Heart left ventricle (tissue), 16 donors: ENCODE data around the gene NOX5. TPM values are rescaled to one million over a fixed set of nuclear protein-coding genes. Genes with fewer than 3 reads are reported as not detected.
"Not testable (repeated sequence)": the region's sequence is repeated elsewhere in the genome, so short reads cannot be mapped to it uniquely, and the experiment has no call there.

ENCODE experiments used
- ATAC-seq, 4 donors: fragments of 200-7000 bp; cut with Tn5 transposase; one replicate each; pipeline ENCODE4 v1.9.1; 2020 to 2022; ENCODE audit warnings: moderate library complexity in 4 of 4, mild to moderate bottlenecking in 3 of 4, moderate number of reproducible peaks in 1 of 4
- DNase-seq, 5 donors: peaks; one replicate each; pipeline ENCODE4 v3.0.0-alpha.2; 2020
- H3K27ac ChIP-seq, 12 donors: fragments of 200-600 bp; sonication (generic) in 4 of 12; one replicate each; pipeline versions ENCODE4 v1.5.0 to v1.8.0; 2016 to 2022; ENCODE audit warnings: mild to moderate bottlenecking in 2 of 12
- H3K27me3 ChIP-seq, 9 donors: fragments of 200-600 bp; sonication (generic) in 2 of 9; one replicate each; pipeline versions ENCODE4 v1.5.1 to v1.8.0; 2016 to 2022; ENCODE audit warnings: mild to moderate bottlenecking in 3 of 9
- H3K36me3 ChIP-seq, 9 donors: fragments of 200-600 bp; sonication (generic) in 2 of 9; one replicate each; pipeline versions ENCODE4 v1.5.0 to v1.8.0; 2018 to 2022; ENCODE audit warnings: mild to moderate bottlenecking in 2 of 9
- H3K4me1 ChIP-seq, 12 donors: fragments of 200-600 bp; sonication (generic) in 4 of 12; one replicate each; pipeline versions ENCODE4 v1.5.0 to v1.8.0; 2016 to 2022; ENCODE audit warnings: mild to moderate bottlenecking in 3 of 12
- H3K4me3 ChIP-seq, 12 donors: fragments of 200-600 bp; sonication (generic) in 4 of 12; one replicate each; pipeline versions ENCODE4 v1.5.0 to v1.8.0; 2017 to 2022; ENCODE audit warnings: mild to moderate bottlenecking in 9 of 12, moderate library complexity in 4 of 12
- H3K9me3 ChIP-seq, 12 donors: fragments of 200-600 bp; sonication (generic) in 4 of 12; one replicate each; pipeline versions ENCODE4 v1.5.0 to v1.8.0; 2016 to 2022; ENCODE audit warnings: mild to moderate bottlenecking in 1 of 12
- POLR2A ChIP-seq, 2 donors: fragments of 450-650 bp; IDR thresholded peaks; one replicate each; pipeline ENCODE4 v1.6.1; 2017; ENCODE audit warnings: antibody characterized with exemption in 2 of 2, mild to moderate bottlenecking in 2 of 2, moderate library complexity in 2 of 2
- WGBS, 4 donors: extraction: QIAGEN DNeasy Blood & Tissue Kit in 2 of 4; methylation state at CpG; one replicate each; pipeline versions ENCODE4 v1.1.5 to v1.1.7; 2013 to 2018; 5-methylcytosine and 5-hydroxymethylcytosine counted together
- intact Hi-C, 10 donors: fragments of 100-400 bp; cut with DNase I; formaldehyde crosslinking; loops; one replicate each; pipeline versions ENCODE4 v1.11.1 to v1.14.2; 2022
- polyA plus RNA-seq, 2 donors: library from polyadenylated mRNA; stranded (reverse); fragments of 200-250 nt; gene quantifications; one replicate each; pipeline ENCODE4 v1.2.3, GENCODE V29; 2013
- total RNA-seq, 9 donors: library from RNA; depleted of rRNA in 2 of 9; stranded (reverse); fragments of >200 nt in 2 of 9; fragmentation: NEBNext Ultra II Directional in 3 of 9; extraction: Animal tissue kit (Norgen Biotek cat#: 25700) in 3 of 9; gene quantifications; one replicate each; pipeline versions ENCODE4 v1.1.0 to v1.2.4, GENCODE V29; 2016 to 2023
- TF ChIP-seq, protein P1 (sequence below), 12 donors: fragments of 200-600 bp; sonication (generic) in 4 of 12; IDR thresholded peaks; one replicate each; pipeline versions ENCODE4 v1.5.0 to v1.8.0; 2018 to 2022; ENCODE audit warnings: antibody characterized with exemption in 12 of 12, mild to moderate bottlenecking in 5 of 12
- donor health status: ischemic (EF 13 %, LVEDD 7.1; RV severe dilation, severe dysfunction).
- donor health status: healthy with polysubstance abuse.
- donor health status: DM: no; HTN: yes; CAD: no.
- donor health status: DM: no; HTN: no; CAD: no.
- donor health status: ischemic (EF 25% LVEDD 6.9; RV normal size, moderate dysfunction).
- donor health status: ischemic (EF 25% LVEDD 5.7; RV mildly dilated, moderate dysfunction).
- donor health status: healthy.
- donor health status: DM: yes; HTN: yes; CAD: no.
- donor health status: ischemic (EF 35%, LVEDD 5.7; RV mildly dilated, moderate dysfunction).
- donor health status: nonischemic (EF 11% LVEDD 7.7; RV severe dilation, severe dysfunction).
- donor health status: DM: yes; HTN: yes; CAD: no.
- donor health status: PGD.
- donor health status: ischemic (EF 29% LVEDD 5.4; RV normal size, mild dysfunction).
- donor health status: nonischemic (EF 23%, LVEDD 6.1; RV moderate dilation, normal function).

The NOX5 gene
- total and polyA plus RNA-seq, 11 donors: 0.02 to 0.29 (median 0.04) TPM; not detected in 6

DNA sequence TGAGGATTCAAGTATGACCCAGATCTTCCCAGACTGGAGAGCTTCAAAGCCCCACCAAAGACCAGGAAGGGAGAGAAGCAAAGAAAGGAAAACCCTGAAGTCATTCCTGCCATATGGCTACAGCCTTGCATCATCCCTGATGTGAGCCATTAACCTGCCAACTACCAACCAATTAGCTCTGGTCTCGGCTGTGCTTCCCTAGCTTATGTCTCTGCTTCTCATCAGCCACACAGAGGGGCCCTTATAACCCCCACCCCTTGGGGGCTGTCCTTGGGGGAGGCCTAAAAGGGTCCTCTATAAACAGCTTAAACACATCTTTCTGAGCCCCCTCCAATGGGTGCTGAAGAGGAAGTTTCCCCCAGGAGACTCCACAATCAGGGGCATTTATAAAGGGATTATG is 52.8 kb downstream of the NOX5 start:
- intact Hi-C loops: loop anchor here in 1 of 10 donors (10.0 kb wide), 1 partner anchor 88 kb away; no protein-coding TSS in a partner anchor
- 92 to 100% (median 99%) methylated on average over 1 of the region's 1 CpG for WGBS, 4 donors
- no peak for ATAC-seq

GRCh38 chr15:69068157-69068556 is 53.7 kb downstream of the NOX5 start:
- TF ChIP-seq, protein P1, sequence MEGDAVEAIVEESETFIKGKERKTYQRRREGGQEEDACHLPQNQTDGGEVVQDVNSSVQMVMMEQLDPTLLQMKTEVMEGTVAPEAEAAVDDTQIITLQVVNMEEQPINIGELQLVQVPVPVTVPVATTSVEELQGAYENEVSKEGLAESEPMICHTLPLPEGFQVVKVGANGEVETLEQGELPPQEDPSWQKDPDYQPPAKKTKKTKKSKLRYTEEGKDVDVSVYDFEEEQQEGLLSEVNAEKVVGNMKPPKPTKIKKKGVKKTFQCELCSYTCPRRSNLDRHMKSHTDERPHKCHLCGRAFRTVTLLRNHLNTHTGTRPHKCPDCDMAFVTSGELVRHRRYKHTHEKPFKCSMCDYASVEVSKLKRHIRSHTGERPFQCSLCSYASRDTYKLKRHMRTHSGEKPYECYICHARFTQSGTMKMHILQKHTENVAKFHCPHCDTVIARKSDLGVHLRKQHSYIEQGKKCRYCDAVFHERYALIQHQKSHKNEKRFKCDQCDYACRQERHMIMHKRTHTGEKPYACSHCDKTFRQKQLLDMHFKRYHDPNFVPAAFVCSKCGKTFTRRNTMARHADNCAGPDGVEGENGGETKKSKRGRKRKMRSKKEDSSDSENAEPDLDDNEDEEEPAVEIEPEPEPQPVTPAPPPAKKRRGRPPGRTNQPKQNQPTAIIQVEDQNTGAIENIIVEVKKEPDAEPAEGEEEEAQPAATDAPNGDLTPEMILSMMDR (IDR thresholded peaks at IDR 0.05): no peak
- TF ChIP-seq POLR2A (IDR thresholded peaks at IDR 0.05): no peak
- no peak overlapping the region for H3K4me3 ChIP-seq
- no peaks in the 10 kb centered on the region for H3K36me3 ChIP-seq
- WGBS, 4 donors: 92 to 95% (median 94%) methylated on average over 3 of the region's 3 CpGs
- ATAC-seq (no peak), DNase-seq (no peak)
- H3K4me1 ChIP-seq: no peaks in the 10 kb centered on the region
- peaks cover 0 to 13% (median 0%) of the 10 kb centered on the region in 12 donors for H3K9me3 ChIP-seq
- H3K27ac ChIP-seq: no peak overlapping the region
- H3K27me3 ChIP-seq: no peaks in the 10 kb centered on the region
- intact Hi-C loops: loop anchor here in 1 of 10 donors (10.0 kb wide), 1 partner anchor 87 kb away; no protein-coding TSS in a partner anchor

More for the DNA sequence above, 52.8 kb downstream of the NOX5 start:
- H3K4me1 ChIP-seq: no peaks in the 10 kb centered on the region
- no peaks in the 10 kb centered on the region for H3K36me3 ChIP-seq
- H3K27me3 ChIP-seq: no peaks in the 10 kb centered on the region
- TF ChIP-seq POLR2A (IDR thresholded peaks at IDR 0.05): no peak
- TF ChIP-seq, protein P1 (IDR thresholded peaks at IDR 0.05): no peak
- no peak overlapping the region for H3K4me3 ChIP-seq
- H3K9me3 ChIP-seq: peaks cover 0 to 13% (median 0%) of the 10 kb centered on the region in 12 donors
- no peak for DNase-seq
- H3K27ac ChIP-seq: no peak overlapping the region

DNA sequence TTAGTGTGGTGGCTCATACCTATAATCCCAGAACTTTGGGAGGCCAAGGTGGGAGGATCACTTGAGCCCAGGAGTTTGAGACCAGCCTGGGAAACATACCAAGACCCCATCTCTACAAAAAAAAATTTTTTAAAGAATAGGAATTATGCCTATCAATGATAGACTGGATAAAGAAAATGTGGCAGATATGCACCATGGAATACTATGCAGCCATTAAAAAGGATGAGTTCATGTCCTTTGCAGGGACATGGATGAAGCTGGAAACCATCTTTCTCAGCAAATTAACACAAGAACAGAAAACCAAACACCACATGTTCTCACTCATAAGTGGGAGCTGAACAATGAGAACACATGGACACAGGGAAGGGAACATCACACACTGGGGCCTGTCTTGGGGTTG is 54.8 kb downstream of the NOX5 start:
- not testable (repeated sequence) for DNase-seq, H3K27me3 ChIP-seq, H3K36me3 ChIP-seq, H3K4me3 ChIP-seq, ATAC-seq, H3K4me1 ChIP-seq, H3K27ac ChIP-seq
- intact Hi-C loops: loop anchor here in 1 of 10 donors (10.0 kb wide), 1 partner anchor 86 kb away; no protein-coding TSS in a partner anchor
- H3K9me3 ChIP-seq: peaks cover 0 to 13% (median 0%) of the 10 kb centered on the region in 12 donors

- TF ChIP-seq, protein P1 (IDR thresholded peaks at IDR 0.05): no peak
- intact Hi-C loops: loop anchor here in 3 of 10 donors (5.0 to 10.0 kb wide), 3 partner anchors 85 to 157 kb away; partner anchors contain the start of gene GLCE (in 1 of the 3)
- peaks cover 0 to 15% (median 3%) of the 10 kb centered on the region in 12 donors for H3K4me1 ChIP-seq
- no peaks in the 10 kb centered on the region for H3K36me3 ChIP-seq
- H3K27ac ChIP-seq: no peak overlapping the region
- no peak for ATAC-seq
- WGBS, 4 donors: 90 to 96% (median 92%) methylated on average over 7 of the region's 7 CpGs
- H3K9me3 ChIP-seq: peaks cover 0 to 13% (median 0%) of the 10 kb centered on the region in 12 donors
- H3K27me3 ChIP-seq: peaks cover 0 to 12% (median 0%) of the 10 kb centered on the region in 9 donors
- H3K4me3 ChIP-seq: no peak overlapping the region
- no peak for DNase-seq
Observed at GRCh38 chr15:69069996-69070395, 55.5 kb downstream of the NOX5 start.

- DNase-seq (no peak), ATAC-seq (no peak)
- Histone ChIP-seq H3K4me1 (peaks cover 0 to 19% (median 6%) of the 10 kb centered on the region in 12 donors), H3K4me3 (no peak overlapping the region), H3K9me3 (peaks cover 0 to 13% (median 0%) of the 10 kb centered on the region in 12 donors), H3K27ac (no peak overlapping the region), H3K36me3 (no peaks in the 10 kb centered on the region), H3K27me3 (peaks cover 0 to 12% (median 0%) of the 10 kb centered on the region in 9 donors)
- TF ChIP-seq POLR2A (IDR thresholded peaks at IDR 0.05): no peak
- TF ChIP-seq, protein P1 (IDR thresholded peaks at IDR 0.05): no peak
- WGBS, 4 donors: 98 to 100% (median 100%) methylated on average over 1 of the region's 1 CpG
- intact Hi-C loops: loop anchor here in 2 of 10 donors (5.0 kb wide), 2 partner anchors 92 to 157 kb away; partner anchors contain the start of gene GLCE (in 1 of the 2)
Observed at GRCh38 chr15:69070396-69070795, 55.9 kb downstream of the NOX5 start.
